22Rv1 (cell line): ENCODE measurements around the gene C2CD3.
"Not testable (repeated sequence)": the region's sequence is repeated elsewhere in the genome, so short reads cannot be mapped to it uniquely, and the experiment has no call there.

Experiments used
- H3K27ac ChIP-seq: fragments of 450-650 bp; 2 replicates; pipeline ENCODE4 v1.5.1; 2017
- ZFX ChIP-seq: fragments of 450-650 bp; IDR thresholded peaks from 2 replicates; pipeline ENCODE4 v1.6.1; 2017; ENCODE audit warnings: antibody characterized with exemption, borderline replicate concordance
- TF ChIP-seq, protein P1 (sequence below): fragments of 450-650 bp; IDR thresholded peaks from 2 replicates; pipeline ENCODE4 v1.5.1; 2017; ENCODE audit warnings: mild to moderate bottlenecking

The C2CD3 gene

DNA sequence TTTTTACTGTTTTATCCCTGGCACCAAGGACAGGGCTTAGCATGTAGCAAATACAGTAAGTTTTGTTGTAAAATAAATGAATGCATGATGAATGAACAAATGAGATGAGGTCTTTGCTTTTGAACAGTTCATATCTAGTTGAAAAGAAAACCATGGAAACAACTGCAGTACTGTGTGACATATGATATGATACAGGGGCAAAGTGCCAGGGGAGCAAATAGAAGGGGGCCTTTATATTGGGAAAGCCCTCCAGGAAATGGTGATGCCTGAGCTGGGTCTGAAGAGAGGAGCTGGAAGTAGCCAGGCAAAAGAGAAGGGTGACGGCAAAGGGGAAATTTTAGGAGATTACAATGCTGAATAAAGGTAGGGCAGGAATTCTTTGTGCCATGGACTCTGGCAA lies 98.1 kb downstream of the C2CD3 start:
- no peak overlapping the region for H3K27ac ChIP-seq
- TF ChIP-seq, protein P1, sequence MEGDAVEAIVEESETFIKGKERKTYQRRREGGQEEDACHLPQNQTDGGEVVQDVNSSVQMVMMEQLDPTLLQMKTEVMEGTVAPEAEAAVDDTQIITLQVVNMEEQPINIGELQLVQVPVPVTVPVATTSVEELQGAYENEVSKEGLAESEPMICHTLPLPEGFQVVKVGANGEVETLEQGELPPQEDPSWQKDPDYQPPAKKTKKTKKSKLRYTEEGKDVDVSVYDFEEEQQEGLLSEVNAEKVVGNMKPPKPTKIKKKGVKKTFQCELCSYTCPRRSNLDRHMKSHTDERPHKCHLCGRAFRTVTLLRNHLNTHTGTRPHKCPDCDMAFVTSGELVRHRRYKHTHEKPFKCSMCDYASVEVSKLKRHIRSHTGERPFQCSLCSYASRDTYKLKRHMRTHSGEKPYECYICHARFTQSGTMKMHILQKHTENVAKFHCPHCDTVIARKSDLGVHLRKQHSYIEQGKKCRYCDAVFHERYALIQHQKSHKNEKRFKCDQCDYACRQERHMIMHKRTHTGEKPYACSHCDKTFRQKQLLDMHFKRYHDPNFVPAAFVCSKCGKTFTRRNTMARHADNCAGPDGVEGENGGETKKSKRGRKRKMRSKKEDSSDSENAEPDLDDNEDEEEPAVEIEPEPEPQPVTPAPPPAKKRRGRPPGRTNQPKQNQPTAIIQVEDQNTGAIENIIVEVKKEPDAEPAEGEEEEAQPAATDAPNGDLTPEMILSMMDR = no peak
- TF ChIP-seq ZFX = no peak

DNA sequence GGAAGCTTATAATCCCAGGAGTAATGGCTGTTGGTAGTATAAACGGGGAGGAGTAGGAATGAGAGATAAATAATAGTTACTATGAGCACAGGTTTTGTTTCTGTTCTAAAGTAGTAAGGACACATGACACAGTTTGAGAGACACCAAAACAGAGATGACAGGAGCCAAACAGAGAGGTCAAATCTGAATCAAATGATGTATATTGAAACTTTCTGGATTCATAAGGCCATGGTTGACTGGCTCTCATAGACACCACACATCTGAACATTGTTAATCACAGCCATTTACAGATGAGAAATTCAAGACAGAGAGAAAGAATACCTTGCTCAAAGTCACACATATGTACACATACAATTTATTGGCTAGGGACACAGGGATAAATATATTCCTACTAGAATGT lies 98.5 kb downstream of the C2CD3 start:
- no peak overlapping the region for H3K27ac ChIP-seq
- TF ChIP-seq, protein P1 = no peak
- no peak for TF ChIP-seq ZFX

DNA sequence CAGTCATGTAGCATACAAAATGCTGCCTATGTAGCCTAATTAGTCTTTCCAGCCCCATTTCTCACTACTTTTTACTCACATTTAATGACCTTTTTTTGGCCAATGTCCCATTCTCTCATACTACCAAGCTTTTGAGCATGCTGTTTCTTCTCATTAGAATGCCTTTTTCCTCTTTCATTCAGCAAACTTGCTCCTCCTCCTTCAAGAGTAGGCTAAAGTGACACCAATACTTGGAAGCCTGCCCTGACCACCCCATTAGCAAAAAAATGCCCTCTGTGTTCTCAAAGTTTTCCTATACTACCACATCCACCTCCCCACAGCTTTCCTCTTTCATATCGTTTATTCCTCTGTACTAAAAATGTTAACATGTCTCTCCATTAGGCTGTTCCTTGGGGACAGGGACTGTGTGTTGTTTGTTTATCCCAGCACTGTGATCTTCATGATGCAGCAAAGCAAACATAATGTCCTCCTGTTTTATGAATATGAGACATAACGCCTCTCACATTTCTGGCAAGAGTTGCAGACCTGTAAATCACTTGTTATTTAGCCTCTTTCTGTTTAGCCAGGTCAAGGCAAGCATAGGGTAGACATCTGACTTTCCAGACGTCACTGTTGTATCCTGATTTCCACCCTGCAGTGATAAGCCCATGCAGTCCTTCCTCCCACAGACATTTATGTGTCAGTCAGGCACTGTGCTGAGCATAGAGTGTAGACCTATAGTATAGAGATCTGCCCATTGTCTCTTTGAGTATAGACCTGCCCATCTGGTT lies 99.9 kb downstream of the C2CD3 start:
- peak overlapping the region; percentile 77 for H3K27ac ChIP-seq
- no peak for TF ChIP-seq ZFX
- TF ChIP-seq, protein P1 = no peak

DNA sequence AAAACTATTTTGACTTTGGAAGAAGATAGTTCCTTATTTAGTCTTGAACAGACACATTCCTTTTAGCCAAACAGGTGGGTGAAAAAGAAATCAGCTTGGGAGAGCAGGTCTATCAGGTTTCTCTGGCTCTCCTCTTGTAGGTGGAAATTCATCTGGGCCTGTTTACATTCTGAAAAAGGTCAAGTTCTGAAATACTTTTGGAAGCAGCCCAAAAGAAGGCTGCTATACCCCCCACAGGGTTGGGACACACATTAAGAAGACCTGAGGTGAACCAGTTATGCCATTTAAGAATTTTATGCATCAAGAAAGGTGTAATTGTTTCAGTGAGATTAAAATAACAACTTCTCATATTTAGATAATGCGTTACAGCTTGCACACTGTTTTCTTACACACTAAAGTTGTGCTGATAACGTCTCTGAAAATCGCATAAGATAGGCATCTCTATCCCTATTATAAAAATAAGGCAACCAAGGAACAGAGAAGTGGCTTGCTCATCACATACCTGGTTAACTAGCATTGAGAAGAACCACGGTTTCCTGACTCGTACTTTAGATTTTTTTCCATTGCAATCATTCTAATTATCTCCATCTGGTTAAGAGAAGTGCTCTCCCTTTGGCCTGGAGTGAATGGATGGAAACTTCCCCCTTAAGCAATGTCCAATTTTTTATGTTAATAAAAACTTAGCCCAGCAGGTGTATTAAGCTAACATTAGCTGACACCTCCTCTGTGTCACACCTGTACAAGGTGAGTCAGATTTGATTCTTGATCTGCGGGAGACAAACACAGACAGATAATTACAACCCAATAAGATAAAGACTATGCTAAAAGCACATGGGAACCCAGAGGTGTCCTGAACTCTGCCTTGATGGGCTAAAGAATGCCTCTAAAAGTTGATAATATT lies 101.4 kb downstream of the C2CD3 start:
- no peak for TF ChIP-seq ZFX
- TF ChIP-seq, protein P1 = no peak
- peak overlapping the region; percentile 77 for H3K27ac ChIP-seq

DNA sequence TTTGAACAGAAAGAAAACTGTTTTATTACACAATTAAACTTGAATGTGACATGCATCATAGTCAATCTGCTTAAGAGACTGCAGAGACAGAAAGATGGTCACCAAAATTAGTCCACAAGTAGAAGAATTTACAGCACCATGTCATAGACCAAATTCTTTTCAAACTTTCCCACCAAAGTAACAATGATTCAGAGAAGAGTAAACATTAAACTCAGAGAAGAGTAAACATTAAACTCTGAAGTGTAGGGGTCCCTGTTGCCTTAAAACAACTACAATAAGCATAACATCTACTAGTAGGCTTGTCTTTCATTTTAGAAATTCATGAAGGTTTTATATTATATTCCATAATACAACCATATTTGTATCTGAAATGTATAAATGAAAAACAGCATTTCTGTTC lies 104.1 kb downstream of the C2CD3 start:
- H3K27ac ChIP-seq = not testable (repeated sequence)

DNA sequence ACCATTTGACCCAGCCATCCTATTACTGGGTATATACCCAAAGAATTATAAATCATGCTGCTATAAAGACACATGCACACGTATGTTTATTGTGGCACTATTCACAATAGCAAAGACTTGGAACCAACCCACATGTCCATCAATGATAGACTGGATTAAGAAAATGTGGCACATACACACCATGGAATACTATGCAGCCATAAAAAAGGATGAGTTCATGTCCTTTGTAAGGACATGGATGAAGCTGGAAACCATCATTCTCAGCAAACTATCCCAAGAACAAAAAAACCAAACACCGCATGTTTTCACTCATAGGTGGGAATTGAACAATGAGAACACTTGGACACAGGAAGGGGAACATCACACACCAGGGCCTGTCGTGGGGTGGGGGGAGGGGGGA lies 105.3 kb downstream of the C2CD3 start:
- H3K27ac ChIP-seq = not testable (repeated sequence)

DNA sequence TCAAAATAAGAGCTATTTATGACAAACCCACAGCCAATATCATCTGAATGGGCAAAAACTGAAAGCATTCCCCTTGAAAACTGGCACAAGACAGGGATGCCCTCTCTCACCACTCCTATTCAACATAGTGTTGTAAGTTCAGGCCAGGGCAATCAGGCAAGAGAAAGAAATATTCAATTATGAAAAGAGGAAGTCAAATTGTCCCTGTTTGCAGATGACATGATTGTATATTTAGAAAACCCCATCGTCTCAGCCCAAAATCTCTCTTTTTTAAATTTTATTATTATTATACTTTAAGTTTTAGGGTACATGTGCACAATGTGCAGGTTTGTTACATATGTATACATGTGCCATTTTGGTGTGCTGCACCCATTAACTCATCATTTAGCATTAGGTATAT lies 107.2 kb downstream of the C2CD3 start:
- not testable (repeated sequence) for H3K27ac ChIP-seq

DNA sequence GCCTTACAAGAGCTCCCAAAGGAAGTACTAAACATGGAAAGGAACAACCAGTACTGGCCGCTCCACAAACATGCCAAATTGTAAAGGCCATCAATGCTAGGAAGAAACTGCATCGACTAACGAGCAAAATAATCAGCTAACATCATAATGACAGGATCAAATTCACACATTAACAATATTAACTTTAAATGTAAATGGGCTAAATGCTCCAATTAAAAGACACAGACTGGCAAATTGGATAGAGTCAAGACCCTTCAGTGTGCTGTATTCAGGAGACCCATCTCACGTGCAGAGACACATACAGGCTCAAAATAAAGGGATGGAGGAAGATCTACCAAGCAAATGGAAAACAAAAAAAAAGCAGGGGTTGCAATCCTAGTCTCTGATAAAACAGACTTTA lies 109.2 kb downstream of the C2CD3 start:
- H3K27ac ChIP-seq = not testable (repeated sequence)

DNA sequence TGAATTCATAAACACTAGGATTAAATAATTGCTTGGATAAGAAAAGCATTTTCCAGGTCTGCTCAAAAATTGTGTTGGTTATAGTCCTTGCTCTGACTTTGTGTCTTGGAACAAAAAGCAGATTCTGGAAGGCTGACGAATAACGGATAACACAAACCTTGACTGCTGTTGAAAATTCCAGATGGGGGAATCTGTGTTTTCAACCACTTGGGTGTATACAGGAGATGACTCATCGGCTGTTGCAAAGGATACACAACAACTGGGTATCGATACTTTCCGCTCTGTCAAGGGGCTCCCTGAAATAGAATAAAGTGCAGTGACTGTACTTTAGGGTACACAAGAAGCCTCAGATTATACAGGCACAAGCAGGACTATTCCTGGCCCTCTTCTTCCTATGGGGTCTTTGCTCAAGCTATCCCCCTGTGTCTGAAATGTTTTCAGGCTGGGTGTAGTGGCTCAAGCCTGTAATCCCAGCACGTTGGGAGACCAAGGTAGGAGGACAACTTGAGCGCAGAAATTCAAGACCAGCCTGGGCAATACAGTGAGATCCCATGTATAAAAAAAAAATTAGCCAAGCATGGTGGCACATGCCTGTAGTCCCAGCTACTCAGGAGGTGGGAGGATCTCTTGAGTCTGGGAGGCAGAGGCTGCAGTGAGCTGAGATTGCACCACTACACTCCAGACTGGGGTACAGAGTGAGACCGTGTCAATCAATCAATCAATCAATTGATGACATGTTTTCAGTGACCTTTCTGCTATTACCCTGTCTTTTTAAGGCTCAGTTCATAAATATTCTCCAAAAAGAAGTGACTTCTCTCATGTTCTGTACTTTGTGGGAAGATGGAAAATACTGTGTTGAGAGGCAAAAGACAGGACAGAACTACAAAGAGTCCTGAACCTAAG lies 113.3 kb downstream of the C2CD3 start:
- no peak for TF ChIP-seq ZFX
- TF ChIP-seq, protein P1 = no peak
- H3K27ac ChIP-seq = no peak overlapping the region
